Stimulated activated CD8-positive, alpha-beta memory T cell treated with anti-CD3 and anti-CD28 coated beads, Interleukin-15, amount 100 ng/mL, for 1 hour (primary cell): ENCODE measurements around the gene TOP3B.

ENCODE experiments used
- DNase-seq: peaks from one replicate; pipeline ENCODE4 v3.0.0-alpha.2; 2020; ENCODE audit warnings: low read depth

The TOP3B gene, protein sequence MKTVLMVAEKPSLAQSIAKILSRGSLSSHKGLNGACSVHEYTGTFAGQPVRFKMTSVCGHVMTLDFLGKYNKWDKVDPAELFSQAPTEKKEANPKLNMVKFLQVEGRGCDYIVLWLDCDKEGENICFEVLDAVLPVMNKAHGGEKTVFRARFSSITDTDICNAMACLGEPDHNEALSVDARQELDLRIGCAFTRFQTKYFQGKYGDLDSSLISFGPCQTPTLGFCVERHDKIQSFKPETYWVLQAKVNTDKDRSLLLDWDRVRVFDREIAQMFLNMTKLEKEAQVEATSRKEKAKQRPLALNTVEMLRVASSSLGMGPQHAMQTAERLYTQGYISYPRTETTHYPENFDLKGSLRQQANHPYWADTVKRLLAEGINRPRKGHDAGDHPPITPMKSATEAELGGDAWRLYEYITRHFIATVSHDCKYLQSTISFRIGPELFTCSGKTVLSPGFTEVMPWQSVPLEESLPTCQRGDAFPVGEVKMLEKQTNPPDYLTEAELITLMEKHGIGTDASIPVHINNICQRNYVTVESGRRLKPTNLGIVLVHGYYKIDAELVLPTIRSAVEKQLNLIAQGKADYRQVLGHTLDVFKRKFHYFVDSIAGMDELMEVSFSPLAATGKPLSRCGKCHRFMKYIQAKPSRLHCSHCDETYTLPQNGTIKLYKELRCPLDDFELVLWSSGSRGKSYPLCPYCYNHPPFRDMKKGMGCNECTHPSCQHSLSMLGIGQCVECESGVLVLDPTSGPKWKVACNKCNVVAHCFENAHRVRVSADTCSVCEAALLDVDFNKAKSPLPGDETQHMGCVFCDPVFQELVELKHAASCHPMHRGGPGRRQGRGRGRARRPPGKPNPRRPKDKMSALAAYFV

DNA sequence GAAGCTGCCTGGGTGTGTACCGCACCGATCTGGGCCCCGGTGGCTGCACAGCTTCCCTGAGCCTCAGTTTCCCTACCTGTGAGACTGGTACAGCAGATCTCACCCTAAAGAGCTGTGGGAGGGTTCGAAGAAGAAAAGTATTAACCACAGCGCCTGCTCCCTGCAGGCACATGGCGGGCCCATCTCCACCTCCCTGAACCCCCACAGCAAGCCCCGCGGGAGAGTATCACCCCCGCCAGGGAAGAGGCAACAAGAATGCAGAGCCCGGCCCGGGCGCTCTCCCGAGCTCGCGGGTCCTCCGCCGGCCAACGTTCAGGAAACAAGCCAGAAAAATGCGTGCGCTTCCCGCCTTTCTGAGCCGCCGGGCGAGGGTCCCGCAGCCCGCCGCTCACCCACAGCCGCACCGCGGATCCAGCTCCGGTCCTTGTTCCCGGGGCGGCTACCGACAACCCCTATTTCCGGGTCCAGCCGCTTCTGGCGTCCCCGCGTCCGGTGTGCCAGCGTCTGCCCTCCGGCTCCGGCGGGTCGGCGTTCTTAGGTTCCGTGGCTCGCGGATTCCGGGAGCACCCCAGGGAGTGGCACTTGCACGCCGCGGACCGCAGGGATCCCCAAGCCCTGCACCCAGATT is at the start of gene TOP3B:
TOP3B (minus strand) TSS at position 450 of the 628 bp plus-strand sequence. CDS start 7,078 bp downstream, outside the sequence.
- DNase-seq: peak; percentile 70

DNA sequence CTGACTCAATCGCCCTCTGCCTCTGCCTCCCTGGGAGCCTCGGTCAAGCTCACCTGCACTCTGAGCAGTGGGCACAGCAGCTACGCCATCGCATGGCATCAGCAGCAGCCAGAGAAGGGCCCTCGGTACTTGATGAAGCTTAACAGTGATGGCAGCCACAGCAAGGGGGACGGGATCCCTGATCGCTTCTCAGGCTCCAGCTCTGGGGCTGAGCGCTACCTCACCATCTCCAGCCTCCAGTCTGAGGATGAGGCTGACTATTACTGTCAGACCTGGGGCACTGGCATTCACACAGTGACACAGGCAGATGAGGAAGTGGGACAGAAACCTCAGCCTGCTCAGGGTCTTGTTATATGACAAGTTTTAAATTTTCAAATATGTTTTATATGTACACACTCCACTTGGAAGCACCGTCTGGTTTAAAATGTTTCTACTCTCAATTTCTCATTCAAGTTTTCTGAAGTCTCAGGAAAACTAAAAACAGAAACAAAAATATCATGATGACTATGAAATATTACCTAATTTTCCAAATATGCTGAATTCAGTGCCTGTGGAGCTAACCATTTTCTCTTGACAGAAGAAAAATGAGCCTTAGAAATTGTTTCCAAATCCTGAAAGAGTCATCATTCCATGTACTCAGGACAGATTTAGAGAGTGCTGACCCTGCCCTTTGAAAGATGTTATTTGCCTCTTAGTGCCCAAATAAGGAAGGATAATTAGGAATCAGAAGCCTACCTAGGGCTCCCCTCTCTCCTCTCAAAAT is 48.8 kb upstream of the TOP3B start:
- no peak for DNase-seq

DNA sequence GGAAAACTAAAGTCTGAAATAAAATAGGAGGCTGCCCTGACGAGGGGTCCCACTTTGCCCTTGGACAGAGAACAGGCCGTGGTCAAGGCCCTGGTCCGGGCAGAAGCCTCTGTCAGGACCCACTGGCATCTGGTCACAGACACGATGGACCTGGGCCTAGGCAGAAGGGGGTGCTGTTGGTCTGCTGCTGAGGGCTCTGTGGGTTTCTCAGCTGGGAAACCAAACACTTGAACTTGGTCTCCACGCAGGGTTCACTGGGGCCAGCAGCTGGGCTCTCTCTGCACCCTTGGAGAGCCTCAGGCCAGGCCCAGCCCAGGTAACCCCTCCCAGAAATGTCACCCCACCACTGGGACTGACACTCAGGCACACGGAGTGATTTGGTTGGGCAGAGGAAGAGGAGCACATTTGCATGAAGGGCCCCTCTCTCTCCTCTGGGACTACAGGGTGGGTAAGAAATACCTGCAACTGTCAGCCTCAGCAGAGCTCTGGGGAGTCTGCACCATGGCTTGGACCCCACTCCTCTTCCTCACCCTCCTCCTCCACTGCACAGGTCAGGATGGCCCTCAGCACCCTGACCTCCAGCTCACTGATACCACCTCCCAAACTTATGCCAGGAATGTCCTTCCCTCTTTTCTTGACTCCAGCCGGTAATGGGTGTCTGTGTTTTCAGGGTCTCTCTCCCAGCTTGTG is 48.1 kb upstream of the TOP3B start:
- no peak for DNase-seq

DNA sequence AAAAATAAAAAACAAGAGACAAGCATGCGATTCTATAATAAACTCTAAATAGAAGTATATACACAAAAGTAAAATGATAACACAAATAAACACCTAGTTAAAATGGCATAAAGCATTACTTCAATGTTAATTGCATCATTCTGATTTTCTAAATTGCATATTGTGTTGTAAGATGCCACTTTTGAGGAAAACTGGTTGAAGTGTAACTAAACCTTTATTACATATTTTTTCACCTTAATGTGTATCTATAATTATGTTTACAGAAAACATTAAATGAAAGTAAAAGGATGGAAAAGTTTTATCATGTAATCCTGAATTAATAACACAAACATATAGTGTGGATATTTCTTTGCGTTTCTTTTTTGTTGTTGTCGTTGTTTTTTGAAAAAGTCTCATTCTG is 45.4 kb upstream of the TOP3B start:
- no peak for DNase-seq

DNA sequence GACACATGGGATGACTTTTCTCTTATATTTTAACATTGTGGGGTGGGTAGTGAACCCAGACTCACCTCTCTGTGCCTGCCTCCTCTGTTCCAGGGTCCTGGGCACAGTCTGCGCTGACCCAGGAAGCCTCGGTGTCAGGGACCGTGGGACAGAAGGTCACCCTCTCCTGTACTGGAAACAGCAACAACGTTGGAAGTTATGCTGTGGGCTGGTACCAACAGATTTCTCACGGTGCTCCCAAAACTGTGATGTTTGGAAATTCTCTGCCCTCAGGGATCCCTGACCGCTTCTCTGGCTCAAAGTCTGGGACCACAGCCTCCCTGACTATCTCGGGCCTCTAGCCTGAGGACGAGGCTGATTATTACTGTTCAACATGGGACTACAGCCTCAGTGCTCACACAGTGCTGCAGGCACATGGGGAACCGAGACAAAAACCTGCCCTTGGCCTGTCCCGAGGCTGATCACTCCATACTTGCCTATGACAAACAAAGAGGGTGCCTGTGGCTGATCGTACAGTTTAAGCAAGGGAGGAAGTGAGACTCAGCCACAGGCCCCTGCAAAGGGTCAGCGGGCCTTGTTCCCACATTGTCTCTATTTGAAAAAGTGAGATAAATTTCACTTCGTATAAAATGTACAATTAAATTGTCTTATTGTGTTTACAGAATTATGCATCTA is 43.7 kb upstream of the TOP3B start:
- DNase-seq: no peak

DNA sequence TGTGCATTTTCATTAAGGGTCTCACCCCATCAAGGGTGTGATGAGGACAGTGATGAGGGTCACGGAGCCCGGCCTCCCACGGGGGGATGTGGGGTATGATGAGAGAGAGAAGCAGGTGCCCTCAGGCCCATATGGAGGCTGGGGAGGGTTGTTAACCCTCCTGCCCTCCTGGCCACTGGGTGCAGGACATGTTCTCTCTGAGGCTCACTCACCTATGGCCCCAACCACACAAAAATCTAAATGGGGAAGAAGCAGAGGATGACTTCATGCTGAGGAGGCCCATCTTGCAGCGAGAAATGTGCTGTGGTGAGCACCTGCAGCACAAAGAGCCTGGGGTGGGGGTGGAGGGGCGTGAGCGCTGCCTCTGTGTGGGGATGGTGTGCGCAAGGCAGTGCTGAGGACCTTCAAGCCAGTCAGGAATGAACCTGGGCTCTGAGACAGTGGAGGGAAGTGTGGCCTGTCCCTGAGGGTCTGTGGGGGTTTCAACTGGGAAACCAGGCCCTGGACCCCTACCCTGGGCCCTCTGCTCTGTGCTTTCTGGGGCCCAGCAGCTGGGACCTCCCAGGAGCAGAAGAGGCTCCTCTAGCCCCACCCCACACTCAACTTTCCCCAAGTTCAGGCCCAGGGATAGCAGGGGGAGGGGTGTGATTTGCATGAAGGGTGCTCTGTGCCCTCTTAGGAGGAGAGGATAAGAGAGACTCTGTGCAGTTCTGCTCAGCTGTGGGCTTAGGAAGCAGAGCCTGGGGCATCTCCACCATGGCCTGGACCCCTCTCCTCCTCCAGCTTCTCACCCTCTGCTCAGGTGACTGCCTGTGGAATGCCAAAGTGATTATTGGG is 43.0 kb upstream of the TOP3B start:
- DNase-seq: no peak

DNA sequence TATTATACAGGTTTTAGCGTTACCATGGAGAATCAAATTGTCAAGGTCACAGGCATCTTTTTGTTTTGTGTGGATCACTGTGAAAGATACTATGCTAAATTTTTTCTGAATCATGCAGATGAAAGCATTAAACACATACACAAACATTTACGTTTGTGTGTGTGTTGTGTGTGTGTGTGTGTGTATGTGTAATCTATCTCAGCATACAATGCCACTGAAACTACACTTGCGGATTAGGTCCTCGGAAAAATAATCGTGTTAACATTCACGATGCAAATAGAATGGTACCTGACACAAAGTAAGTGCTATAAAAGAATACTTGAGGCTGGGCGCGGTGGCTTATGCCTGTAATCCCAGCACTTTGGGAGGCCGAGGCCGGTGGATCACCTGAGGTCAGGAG is 41.9 kb upstream of the TOP3B start:
- no peak for DNase-seq

DNA sequence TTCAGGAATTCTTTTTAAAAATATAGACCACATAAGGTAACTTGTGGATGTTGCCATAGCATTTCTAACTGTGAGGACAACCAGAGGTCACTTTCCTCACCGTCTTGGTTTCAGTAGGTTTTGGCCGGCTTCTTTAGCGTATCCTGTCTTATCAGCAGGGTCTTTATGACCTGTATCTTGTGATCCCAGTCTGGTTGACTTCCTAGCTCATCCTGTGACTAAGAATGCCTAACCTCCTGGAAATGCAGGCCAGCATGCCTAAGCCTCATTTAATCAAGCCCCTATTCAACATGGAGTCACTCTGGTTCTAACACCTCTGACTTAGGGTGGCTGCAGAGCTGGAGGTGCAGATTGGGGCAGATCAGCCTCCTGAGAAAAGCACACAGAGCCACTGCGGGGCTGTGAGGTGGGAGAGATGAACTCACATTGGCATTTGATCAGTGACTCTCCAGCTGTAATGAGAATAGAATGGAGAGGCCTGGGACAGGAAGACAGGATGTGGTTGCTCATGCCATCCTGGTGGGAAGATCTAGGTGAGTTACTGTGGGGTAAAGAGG is 41.1 kb upstream of the TOP3B start:
- no peak for DNase-seq

DNA sequence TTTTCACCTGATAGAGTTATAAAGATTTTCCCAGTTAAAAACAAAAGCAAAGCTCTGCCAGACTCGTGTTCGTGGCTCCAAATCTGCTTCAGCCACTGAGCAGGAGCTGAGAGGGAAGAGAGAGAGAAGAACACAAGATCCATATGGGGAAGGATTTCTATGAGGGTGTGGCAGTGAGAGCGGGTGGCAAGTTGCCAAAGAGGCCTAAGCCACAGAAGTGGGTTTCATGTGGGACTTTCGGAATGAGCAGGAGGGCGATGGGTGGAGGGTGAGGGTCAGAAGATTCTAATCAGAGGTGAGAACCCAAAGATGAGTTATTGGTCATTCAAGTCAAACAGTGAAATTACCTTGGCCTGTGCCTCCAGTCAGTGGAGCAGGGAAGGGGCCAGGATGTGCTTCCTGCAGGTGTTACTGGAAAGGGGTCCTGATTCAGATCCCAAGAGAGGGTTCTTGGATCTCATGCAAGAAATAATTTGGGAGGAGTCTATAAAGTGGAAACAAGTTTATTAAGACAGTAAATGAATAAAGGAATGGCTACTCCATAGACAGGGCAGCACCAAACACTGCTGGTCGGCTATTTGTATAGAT is 40.5 kb upstream of the TOP3B start:
- DNase-seq: no peak

DNA sequence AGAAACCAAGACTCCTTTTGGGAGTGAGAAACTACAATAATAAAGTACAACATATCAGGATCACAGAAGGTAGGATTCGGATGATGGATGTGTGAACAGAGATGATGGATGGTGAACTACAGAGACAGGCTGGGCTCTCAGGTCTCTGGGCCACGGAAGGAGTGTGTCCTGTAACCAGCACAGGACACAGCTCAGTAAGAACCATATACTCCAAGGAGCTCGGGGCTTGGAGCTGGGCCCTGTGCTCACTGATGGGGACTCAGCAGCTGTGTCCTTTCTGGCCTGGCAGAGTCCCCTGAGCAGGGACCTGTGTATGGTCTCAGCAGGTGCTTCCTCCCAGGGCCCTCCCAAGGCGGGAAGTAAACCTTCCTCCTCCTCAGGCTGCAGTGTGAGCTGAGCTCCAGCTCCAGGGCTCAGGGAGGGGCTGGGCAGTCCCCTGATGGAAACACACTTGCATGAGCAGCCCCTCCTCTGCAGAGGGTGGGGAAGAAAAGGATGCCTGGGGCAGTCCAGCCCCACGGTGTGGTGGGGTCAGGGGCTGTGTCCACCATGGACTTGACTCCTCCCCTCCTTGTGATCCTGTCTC is 39.8 kb upstream of the TOP3B start:
- no peak for DNase-seq

DNA sequence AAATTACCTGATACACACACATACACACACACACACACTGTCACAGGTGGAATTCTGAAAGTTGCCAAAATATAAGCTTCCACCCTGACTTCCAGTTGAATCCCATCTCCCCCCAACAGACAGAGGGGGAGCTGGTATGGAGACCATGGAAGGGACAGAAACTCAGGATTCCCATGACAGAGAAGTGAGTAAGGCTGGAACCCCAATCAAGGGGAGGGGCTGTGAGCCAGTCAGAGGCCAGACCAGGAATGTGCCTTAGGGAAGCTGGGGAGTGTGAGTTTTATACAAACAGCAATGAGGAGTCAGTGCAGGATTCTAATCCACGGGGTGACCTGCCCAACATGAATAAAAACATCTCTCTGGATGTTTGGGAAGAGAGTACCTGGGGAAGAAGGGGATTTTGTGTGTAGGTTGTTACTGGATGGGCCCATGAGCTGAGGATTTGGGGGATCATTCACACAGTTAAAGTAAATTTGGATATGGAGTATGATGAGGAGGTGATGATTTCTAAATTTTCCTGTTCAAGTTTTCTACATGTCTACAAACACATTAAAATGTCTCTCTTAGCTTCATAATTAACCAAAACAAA is 38.7 kb upstream of the TOP3B start:
- no peak for DNase-seq

DNA sequence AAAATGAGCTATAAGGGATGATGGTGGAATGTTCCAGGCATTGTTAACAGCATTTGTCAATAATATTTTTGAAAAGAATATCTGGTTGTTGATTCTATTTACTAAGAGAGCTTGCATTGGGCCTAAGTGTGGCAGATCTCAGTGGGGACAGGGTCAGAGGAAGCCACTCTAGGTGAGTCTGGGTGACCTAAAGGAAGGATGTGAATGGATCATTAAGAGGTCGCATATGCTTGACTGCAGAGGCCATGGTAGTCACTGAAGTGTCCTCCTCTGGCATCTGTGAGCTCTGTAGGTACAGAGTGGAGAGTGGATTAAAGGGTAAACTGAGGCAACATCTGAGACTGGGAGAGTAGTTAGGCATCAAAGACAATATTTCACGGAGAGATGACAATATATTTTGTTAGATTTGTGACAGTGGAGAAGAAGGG is 37.9 kb upstream of the TOP3B start:
- DNase-seq: no peak

DNA sequence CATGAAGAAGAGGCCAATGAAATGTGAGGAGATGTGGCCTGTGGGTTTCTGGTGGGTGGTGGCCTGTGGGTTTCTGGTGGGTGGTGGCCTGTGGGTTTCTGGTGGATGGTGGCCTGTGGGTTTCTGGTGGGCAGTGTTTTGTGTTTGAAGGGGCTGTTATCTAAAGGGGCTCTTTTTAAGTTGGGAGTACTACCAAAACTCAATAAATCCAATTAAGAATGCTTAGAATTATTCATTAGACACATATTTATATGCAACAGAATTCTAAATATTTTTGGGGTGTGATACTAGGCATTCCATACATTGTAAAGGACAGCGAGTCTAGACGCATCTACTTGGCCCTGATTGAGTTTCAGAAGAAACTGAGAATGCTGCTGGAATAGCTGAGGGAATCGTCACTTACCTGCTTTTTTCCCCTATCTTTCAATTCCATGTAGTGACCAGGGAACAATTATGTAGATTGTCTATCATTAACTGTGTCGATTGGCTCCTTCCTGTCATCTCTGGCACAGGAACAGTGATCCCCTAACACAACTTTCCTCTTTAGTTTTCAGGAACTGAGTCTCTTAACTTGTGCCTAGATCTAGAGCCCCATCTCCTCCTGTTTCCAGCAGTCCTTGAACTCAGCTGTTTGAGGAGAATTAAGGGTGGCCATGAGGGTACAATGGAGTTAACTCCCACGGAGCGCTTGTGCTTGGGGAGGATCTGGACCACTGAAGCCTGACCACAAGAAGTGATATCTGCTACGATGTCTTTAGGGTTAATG is 37.3 kb upstream of the TOP3B start:
- DNase-seq: no peak

DNA sequence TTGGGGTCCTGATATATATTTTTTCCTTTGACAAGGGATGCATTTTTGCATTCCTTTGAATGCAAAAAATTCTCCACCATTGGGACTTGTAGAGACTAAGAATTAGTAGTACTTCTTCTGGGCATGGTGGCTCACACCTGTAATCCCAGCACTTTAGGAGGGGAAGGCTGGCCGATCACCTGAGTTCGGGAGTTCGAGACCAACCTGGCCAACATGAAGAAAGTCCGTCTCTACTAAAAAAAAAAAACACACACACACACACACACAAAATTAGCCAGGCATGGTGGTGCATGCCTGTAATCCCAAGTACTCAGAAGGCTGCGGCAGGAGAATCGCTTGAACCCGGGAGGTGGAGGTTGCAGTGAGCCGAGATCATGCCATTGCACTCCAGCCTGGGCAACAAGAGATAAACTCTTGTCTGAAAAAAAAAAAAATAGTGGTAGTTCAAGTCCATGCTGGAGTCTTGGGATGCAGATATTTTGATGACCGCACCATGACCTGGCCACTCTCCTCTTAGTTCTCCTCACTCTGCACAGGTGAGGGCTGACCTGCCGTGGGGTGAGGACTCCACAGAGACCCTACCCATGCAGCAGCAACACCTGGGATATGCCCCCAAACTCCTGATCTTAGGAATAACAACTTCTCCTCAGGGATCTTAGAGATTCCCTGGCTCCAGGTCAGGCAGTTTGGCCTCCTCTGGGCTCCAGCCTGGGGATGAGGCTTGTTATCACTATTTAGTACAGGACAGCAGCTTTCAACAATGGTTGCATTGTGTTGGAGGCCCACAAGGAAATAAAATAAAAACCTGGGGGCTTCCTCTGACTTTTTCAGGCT is 36.5 kb upstream of the TOP3B start:
- no peak for DNase-seq

DNA sequence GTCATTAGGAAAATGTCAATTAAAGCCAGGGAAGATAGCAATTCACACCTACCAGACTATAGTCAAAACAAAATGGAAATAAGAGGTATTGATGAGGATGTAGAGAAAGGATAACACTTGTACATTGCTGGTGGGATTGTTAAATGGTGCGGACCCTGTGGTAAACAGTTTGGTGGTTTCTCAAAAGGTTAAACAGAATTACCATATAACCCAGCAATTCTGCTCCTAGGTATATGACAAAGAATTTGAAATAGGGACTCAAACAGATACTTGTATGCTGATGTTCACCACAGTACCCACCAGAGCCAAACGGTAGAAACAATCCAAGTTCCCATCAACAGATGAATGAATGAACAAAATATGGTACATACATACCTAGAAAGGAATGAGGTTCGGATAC is 33.0 kb upstream of the TOP3B start:
- DNase-seq: no peak

DNA sequence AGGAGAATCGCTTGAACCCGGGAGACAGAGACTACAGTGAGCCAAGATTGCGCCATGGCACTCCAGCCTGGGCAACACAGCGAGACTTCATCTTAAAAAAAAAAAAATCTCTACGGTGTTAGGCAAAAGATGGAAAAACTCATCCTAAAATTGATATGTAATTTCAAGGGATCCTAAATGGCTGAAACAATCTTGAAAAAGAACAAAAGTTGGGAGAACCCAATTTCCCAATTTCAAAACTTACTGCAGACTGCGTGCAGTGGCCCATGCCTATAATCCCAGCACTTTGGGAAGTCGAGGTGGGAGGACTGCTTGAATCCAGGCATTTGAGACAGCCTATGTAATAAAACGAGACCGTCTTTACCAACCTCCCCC is 31.7 kb upstream of the TOP3B start:
- DNase-seq: no peak
